Pancreas (tissue), 10 donors: Measurements from ENCODE around the gene FSTL3. TPM values are rescaled to one million over a fixed set of nuclear protein-coding genes. Genes with fewer than 3 reads are reported as not detected.

Experiments used
- ATAC-seq, 4 donors: fragments of 200-7000 bp; cut with Tn5 transposase; one replicate each; pipeline versions ENCODE4 v1.8.0 to v1.9.1; 2020; ENCODE audit warnings: mild to moderate bottlenecking in 4 of 4, moderate library complexity in 4 of 4
- DNase-seq, 6 donors: peaks; one replicate each; pipeline ENCODE4 v3.0.0-alpha.2; 2020
- FAIRE-seq: peaks from 2 replicates; lab custom pipeline; 2012; peaks lifted over from hg19 to GRCh38; lab: Jason Lieb, UNC
- H3K27ac ChIP-seq, 4 donors: fragments of 200-600 bp; sonication (generic); 1 replicate in 3 of 4; 2 replicates in 1 of 4; pipeline versions ENCODE4 v1.5.0 to v1.8.0; 2020
- H3K27me3 ChIP-seq, 4 donors: fragments of 200-600 bp; one replicate each; pipeline ENCODE4 v1.8.0; 2021
- H3K36me3 ChIP-seq, 3 donors: fragments of 200-600 bp; sonication (generic) in 1 of 3; one replicate each; pipeline versions ENCODE4 v1.5.0 to v1.8.0; 2020 to 2021
- H3K4me1 ChIP-seq, 3 donors: fragments of 200-600 bp; one replicate each; pipeline ENCODE4 v1.8.0; 2021
- H3K4me3 ChIP-seq, 4 donors: fragments of 200-600 bp; sonication (generic) in 2 of 4; one replicate each; pipeline versions ENCODE4 v1.5.0 to v1.8.0; 2020 to 2021
- H3K9me3 ChIP-seq, 4 donors: fragments of 200-600 bp; one replicate each; pipeline ENCODE4 v1.8.0; 2021
- CTCF ChIP-seq, 4 donors: fragments of 200-600 bp; sonication (generic) in 3 of 4; IDR thresholded peaks; one replicate each; pipeline versions ENCODE4 v1.5.0 to v1.8.0; 2021; ENCODE audit warnings: antibody characterized with exemption in 4 of 4
- WGBS, 2 donors: extraction: QIAGEN DNeasy Blood & Tissue Kit; methylation state at CpG; one replicate each; pipeline ENCODE4 v1.1.7; 2013; 5-methylcytosine and 5-hydroxymethylcytosine counted together
- intact Hi-C, 3 donors: fragments of 100-400 bp; cut with DNase I; formaldehyde crosslinking; loops; one replicate each; pipeline versions ENCODE4 v1.11.1 to v1.14.2; 2022
- polyA plus RNA-seq, 2 donors: library from polyadenylated mRNA; stranded (reverse); fragments of 200-250 nt; gene quantifications; one replicate each; pipeline ENCODE4 v1.2.3, GENCODE V29; 2013
- total RNA-seq, 6 donors: library from RNA; stranded (reverse); fragmentation: NEBNext Ultra II Directional in 4 of 6; extraction: Animal tissue kit (Norgen Biotek cat#: 25700) in 4 of 6; gene quantifications; one replicate each; pipeline versions ENCODE4 v1.2.1 to v1.2.4, GENCODE V29; 2021 to 2023
- donor health status: healthy with polysubstance abuse.
- donor health status: DM: no; HTN: no; CAD: no; lungs with moderate emphysema.
- donor health status: DM: no; HTN: no; CAD: no.
- donor health status: control.
- donor health status: control.
- donor health status: Bipolar disorder and iron deficiency.
- donor health status: DM: yes; HTN: yes; CAD: no.
- donor health status: DM: no; HTN: no; CAD: no.
- donor health status: DM: no; HTN: no; CAD: no.
- donor health status: DM: yes; HTN: yes; CAD: no.

FSTL3 gene
- total and polyA plus RNA-seq, 8 donors = 6.6 to 148 (median 23.2) TPM

GRCh38 chr19:731000-731399 lies 54.8 kb downstream of the FSTL3 start:
- Histone ChIP-seq H3K27ac (no peak overlapping the region), H3K4me1 (no peaks in the 10 kb centered on the region), H3K9me3 (no peaks in the 10 kb centered on the region), H3K36me3 (no peaks in the 10 kb centered on the region), H3K4me3 (no peak overlapping the region), H3K27me3 (no peaks in the 10 kb centered on the region)
- no peak for TF ChIP-seq CTCF (IDR thresholded peaks at IDR 0.05)
- FAIRE-seq (no peak), ATAC-seq (no peak), DNase-seq (no peak)
- intact Hi-C loops = loop anchor here in 2 of 3 donors (5.0 to 10.0 kb wide), 2 partner anchors 64 to 66 kb away; partner anchors contain the start of gene RNF126 (in 1 of the 2)
- WGBS, 2 donors = 80 to 94% methylated on average over 16 of the region's 16 CpGs

- Histone ChIP-seq H3K9me3 (no peaks in the 10 kb centered on the region), H3K4me1 (no peaks in the 10 kb centered on the region), H3K27me3 (no peaks in the 10 kb centered on the region), H3K4me3 (no peak overlapping the region), H3K36me3 (no peaks in the 10 kb centered on the region), H3K27ac (no peak overlapping the region)
- FAIRE-seq (no peak), DNase-seq (no peak), ATAC-seq (no peak)
- intact Hi-C loops = loop anchor here in 2 of 3 donors (5.0 to 10.0 kb wide), 2 partner anchors 65 to 68 kb away; partner anchors contain the start of gene RNF126 (in 1 of the 2)
- WGBS, 2 donors = 65 to 81% methylated on average over 24 of the region's 24 CpGs
- TF ChIP-seq CTCF (IDR thresholded peaks at IDR 0.05) = no peak
These were observed 56.2 kb downstream of the FSTL3 start for GRCh38 chr19:732148-733069.

Other genes starting within 250 kb of the FSTL3 start
- 100 to 1,000 TPM in 3 of 6 donors, 10 to 100 TPM in 3; 76.2 to 130 (median 99.9) TPM for gene SHC2, start 215.4 kb upstream of the FSTL3 start, total RNA-seq
- gene SHC2, start 215.4 kb upstream of the FSTL3 start, polyA plus RNA-seq = 100 to 1,000 TPM; 257 to 382 TPM
- 1 to 10 TPM in 4 of 6 donors, under 1 TPM in 2; 0.66 to 4.2 (median 1.2) TPM for gene MADCAM1, start 179.9 kb upstream of the FSTL3 start, total RNA-seq
- 1 to 10 TPM; 2.5 to 7.5 TPM for gene MADCAM1, start 179.9 kb upstream of the FSTL3 start, polyA plus RNA-seq
- gene TPGS1, start 168.9 kb upstream of the FSTL3 start, total RNA-seq = 10 to 100 TPM in 4 of 6 donors, 1 to 10 TPM in 2; 8.8 to 16.2 (median 10.7) TPM
- gene TPGS1, start 168.9 kb upstream of the FSTL3 start, polyA plus RNA-seq = 10 to 100 TPM; 14.3 to 29.7 TPM
- gene CDC34, start 144.6 kb upstream of the FSTL3 start, total RNA-seq = 10 to 100 TPM; 26.2 to 49.4 (median 39.1) TPM
- 100 to 1,000 TPM in 1 of 2 donors, 10 to 100 TPM in 1; 80.0 to 107 TPM for gene CDC34, start 144.6 kb upstream of the FSTL3 start, polyA plus RNA-seq
- under 1 TPM in 4 of 6 donors, not detected in 2; 0.28 to 0.38 (median 0.33) TPM for gene GZMM, start 132.3 kb upstream of the FSTL3 start, total RNA-seq
- under 1 TPM; 0.31 to 0.38 TPM for gene GZMM, start 132.3 kb upstream of the FSTL3 start, polyA plus RNA-seq
- gene BSG, start 103.8 kb upstream of the FSTL3 start, total RNA-seq = 100 to 1,000 TPM; 122 to 200 (median 149) TPM
- gene BSG, start 103.8 kb upstream of the FSTL3 start, polyA plus RNA-seq = 100 to 1,000 TPM; 210 to 256 TPM
- gene HCN2, start 86.5 kb upstream of the FSTL3 start, total RNA-seq = under 1 TPM; 0.12 to 0.46 (median 0.18) TPM
- gene HCN2, start 86.5 kb upstream of the FSTL3 start, polyA plus RNA-seq = under 1 TPM; 0.27 to 0.82 TPM
- gene POLRMT, start 42.9 kb upstream of the FSTL3 start, total RNA-seq = 10 to 100 TPM; 19.3 to 34.7 (median 24.7) TPM
- 100 to 1,000 TPM in 1 of 2 donors, 10 to 100 TPM in 1; 95.3 to 101 TPM for gene POLRMT, start 42.9 kb upstream of the FSTL3 start, polyA plus RNA-seq
- under 1 TPM in 4 of 6 donors, not detected in 2; 0.12 to 0.25 (median 0.23) TPM for gene FGF22, start 36.5 kb upstream of the FSTL3 start, total RNA-seq
- gene FGF22, start 36.5 kb upstream of the FSTL3 start, polyA plus RNA-seq = under 1 TPM; 0.45 to 0.53 TPM
- 10 to 100 TPM; 11.9 to 21.5 (median 16.5) TPM for gene RNF126, start 13.2 kb upstream of the FSTL3 start, total RNA-seq
- gene RNF126, start 13.2 kb upstream of the FSTL3 start, polyA plus RNA-seq = 10 to 100 TPM; 31.7 to 33.7 TPM
- gene PRSS57, start 19.1 kb downstream of the FSTL3 start, total RNA-seq = not detected
- not detected for gene PRSS57, start 19.1 kb downstream of the FSTL3 start, polyA plus RNA-seq
- 10 to 100 TPM in 1 of 6 donors, 1 to 10 TPM in 5; 3.5 to 12.6 (median 5.1) TPM for gene PALM, start 32.5 kb downstream of the FSTL3 start, total RNA-seq
- gene PALM, start 32.5 kb downstream of the FSTL3 start, polyA plus RNA-seq = 10 to 100 TPM in 1 of 2 donors, 1 to 10 TPM in 1; 9.2 to 10.1 TPM
- gene MISP, start 74.7 kb downstream of the FSTL3 start, total RNA-seq = 1 to 10 TPM in 5 of 6 donors, under 1 TPM in 1; 0.63 to 2.6 (median 1.3) TPM
- 1 to 10 TPM; 1.3 to 7.5 TPM for gene MISP, start 74.7 kb downstream of the FSTL3 start, polyA plus RNA-seq
- gene PTBP1, start 121.1 kb downstream of the FSTL3 start, total RNA-seq = 100 to 1,000 TPM in 5 of 6 donors, 10 to 100 TPM in 1; 83.3 to 160 (median 130) TPM
- gene PTBP1, start 121.1 kb downstream of the FSTL3 start, polyA plus RNA-seq = 100 to 1,000 TPM in 1 of 2 donors, 10 to 100 TPM in 1; 90.7 to 104 TPM
- gene PLPPR3, start 145.6 kb downstream of the FSTL3 start, total RNA-seq = under 1 TPM in 1 of 6 donors, not detected in 5; 0.38 TPM
- under 1 TPM in 1 of 2 donors, not detected in 1; 0.05 TPM for gene PLPPR3, start 145.6 kb downstream of the FSTL3 start, polyA plus RNA-seq
- gene AZU1, start 151.4 kb downstream of the FSTL3 start, total RNA-seq = not detected
- gene AZU1, start 151.4 kb downstream of the FSTL3 start, polyA plus RNA-seq = under 1 TPM in 1 of 2 donors, not detected in 1; 0.35 TPM
- gene PRTN3, start 164.6 kb downstream of the FSTL3 start, total RNA-seq = under 1 TPM in 1 of 6 donors, not detected in 5; 0.24 TPM
- gene PRTN3, start 164.6 kb downstream of the FSTL3 start, polyA plus RNA-seq = under 1 TPM in 1 of 2 donors, not detected in 1; 0.14 TPM
- under 1 TPM in 2 of 6 donors, not detected in 4; 0.16 to 0.35 TPM for gene ELANE, start 175.9 kb downstream of the FSTL3 start, total RNA-seq
- under 1 TPM; 0.19 to 0.57 TPM for gene ELANE, start 175.9 kb downstream of the FSTL3 start, polyA plus RNA-seq
- 10 to 100 TPM in 2 of 6 donors, 1 to 10 TPM in 4; 2.5 to 48.8 (median 7.3) TPM for gene CFD, start 183.3 kb downstream of the FSTL3 start, total RNA-seq
- 10 to 100 TPM; 27.8 to 48.1 TPM for gene CFD, start 183.3 kb downstream of the FSTL3 start, polyA plus RNA-seq
- gene MED16, start 216.8 kb downstream of the FSTL3 start, total RNA-seq = 10 to 100 TPM; 23.0 to 46.5 (median 33.5) TPM
- 100 to 1,000 TPM; 139 to 147 TPM for gene MED16, start 216.8 kb downstream of the FSTL3 start, polyA plus RNA-seq
- gene RNU6-9, start 217.1 kb downstream of the FSTL3 start, total RNA-seq = not detected
- not detected for gene RNU6-9, start 217.1 kb downstream of the FSTL3 start, polyA plus RNA-seq
- 10 to 100 TPM; 21.6 to 36.7 (median 29.2) TPM for gene R3HDM4, start 236.8 kb downstream of the FSTL3 start, total RNA-seq
- gene R3HDM4, start 236.8 kb downstream of the FSTL3 start, polyA plus RNA-seq = 10 to 100 TPM; 56.0 to 57.2 TPM
- gene KISS1R, start 240.9 kb downstream of the FSTL3 start, total RNA-seq = 1 to 10 TPM in 1 of 6 donors, under 1 TPM in 4, not detected in 1; 0.16 to 1.0 (median 0.25) TPM
- under 1 TPM in 1 of 2 donors, not detected in 1; 0.80 TPM for gene KISS1R, start 240.9 kb downstream of the FSTL3 start, polyA plus RNA-seq
- gene ARID3A, start 249.6 kb downstream of the FSTL3 start, total RNA-seq = 1 to 10 TPM; 6.5 to 8.5 (median 7.3) TPM
- gene ARID3A, start 249.6 kb downstream of the FSTL3 start, polyA plus RNA-seq = 1 to 10 TPM; 4.6 to 5.2 TPM